PC-9 (cell line): ENCODE results near the gene GLCCI1.

Experiments used
- EZH2 ChIP-seq: fragments of 200-600 bp; sonication (generic); IDR thresholded peaks from 2 replicates; pipeline ENCODE4 v1.8.0; 2017; ENCODE audit warnings: antibody characterized with exemption, low read depth
- TF ChIP-seq, protein P1 (sequence below): fragments of 200-600 bp; sonication (generic); conservative IDR thresholded peaks from 2 replicates; pipeline ENCODE4 v1.6.1; 2017; ENCODE audit warnings: mixed run types, antibody characterized with exemption, mild to moderate bottlenecking, moderate library complexity

DNA sequence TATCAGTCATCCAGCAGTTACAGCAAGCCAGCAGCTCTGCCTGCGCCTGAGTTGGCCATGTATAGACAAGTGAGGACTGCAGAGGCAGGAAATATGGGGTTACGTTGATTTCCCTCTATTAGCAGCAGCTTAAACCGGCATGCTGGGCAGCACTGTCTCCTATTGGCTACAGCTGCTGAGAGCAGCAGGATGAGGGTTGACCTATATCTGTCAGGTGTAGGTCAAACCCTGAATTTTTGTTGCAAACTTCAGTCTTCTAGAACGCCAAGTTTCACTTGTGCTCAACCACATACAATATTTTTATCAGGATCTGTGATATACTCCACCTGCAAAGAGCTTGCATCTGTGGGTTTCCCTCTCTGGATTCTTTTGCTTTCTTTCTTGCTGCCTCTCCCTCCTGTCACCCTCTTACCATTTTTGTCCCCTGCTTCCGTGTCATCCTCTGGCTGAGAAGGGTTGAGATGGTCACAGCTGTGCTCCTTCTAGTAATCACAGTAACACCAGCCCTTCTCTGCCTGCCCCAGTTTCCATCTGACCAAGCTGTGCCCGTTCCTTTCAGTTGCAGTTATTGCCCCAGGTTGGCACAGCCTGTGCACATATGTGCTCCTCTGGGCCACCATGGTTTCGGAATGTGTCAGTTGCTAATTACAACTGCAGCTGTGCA, 23.8 kb upstream of the GLCCI1 start:
- TF ChIP-seq, protein P1, sequence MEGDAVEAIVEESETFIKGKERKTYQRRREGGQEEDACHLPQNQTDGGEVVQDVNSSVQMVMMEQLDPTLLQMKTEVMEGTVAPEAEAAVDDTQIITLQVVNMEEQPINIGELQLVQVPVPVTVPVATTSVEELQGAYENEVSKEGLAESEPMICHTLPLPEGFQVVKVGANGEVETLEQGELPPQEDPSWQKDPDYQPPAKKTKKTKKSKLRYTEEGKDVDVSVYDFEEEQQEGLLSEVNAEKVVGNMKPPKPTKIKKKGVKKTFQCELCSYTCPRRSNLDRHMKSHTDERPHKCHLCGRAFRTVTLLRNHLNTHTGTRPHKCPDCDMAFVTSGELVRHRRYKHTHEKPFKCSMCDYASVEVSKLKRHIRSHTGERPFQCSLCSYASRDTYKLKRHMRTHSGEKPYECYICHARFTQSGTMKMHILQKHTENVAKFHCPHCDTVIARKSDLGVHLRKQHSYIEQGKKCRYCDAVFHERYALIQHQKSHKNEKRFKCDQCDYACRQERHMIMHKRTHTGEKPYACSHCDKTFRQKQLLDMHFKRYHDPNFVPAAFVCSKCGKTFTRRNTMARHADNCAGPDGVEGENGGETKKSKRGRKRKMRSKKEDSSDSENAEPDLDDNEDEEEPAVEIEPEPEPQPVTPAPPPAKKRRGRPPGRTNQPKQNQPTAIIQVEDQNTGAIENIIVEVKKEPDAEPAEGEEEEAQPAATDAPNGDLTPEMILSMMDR: no peak
- TF ChIP-seq EZH2: no peak
